Adipose tissue (tissue), 3 donors: ENCODE data around the gene RBMS3. TPM values are rescaled to one million over a fixed set of nuclear protein-coding genes. Genes with fewer than 3 reads are reported as not detected.

Experiments used
- H3K27ac ChIP-seq: one replicate; pipeline ENCODE4 v1.5.1; 2013; ENCODE audit warnings: low read depth, low read length
- WGBS, 3 donors: extraction: QIAGEN DNeasy Blood & Tissue Kit; methylation state at CpG; one replicate each; pipeline ENCODE4 v1.1.7; 2013; 5-methylcytosine and 5-hydroxymethylcytosine counted together
- polyA plus RNA-seq, 3 donors: library from polyadenylated mRNA; stranded (reverse); fragments of 200-250 nt; gene quantifications; one replicate each; pipeline ENCODE4 v1.2.3, GENCODE V29; 2013
- donor health status: healthy with polysubstance abuse.
- donor health status: Bipolar disorder and iron deficiency.
- donor health status: healthy.

RBMS3 gene
- polyA plus RNA-seq, 3 donors = 1.4 to 16.2 (median 10.2) TPM

DNA sequence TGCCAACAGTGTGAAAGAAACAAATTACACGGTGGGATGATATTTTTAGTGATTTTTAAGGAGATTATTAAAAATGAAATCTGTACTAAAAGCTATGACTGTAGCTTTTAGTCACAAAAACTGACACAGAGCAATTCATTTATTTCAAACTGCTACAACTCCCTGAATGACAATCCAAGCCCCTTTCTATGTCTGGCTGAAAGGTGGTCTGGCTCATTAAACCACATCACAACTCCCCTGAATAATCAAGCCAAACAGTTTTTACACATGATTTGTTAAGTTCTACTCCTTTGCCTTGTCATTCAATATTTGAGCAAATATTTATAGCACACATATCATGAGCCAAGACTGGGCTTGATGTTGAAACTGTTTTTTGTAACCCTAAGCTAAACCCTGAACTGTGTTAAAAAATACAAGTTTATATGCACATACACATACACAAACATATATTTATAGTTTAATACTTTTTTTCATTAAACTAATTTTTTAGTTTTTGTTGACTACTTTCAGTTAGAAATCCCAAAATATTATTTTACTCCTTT lies 125.5 kb downstream of the RBMS3 start:
- WGBS, 3 donors = 8 to 53% (median 45%) methylated on average over 1 of the region's 1 CpG

DNA sequence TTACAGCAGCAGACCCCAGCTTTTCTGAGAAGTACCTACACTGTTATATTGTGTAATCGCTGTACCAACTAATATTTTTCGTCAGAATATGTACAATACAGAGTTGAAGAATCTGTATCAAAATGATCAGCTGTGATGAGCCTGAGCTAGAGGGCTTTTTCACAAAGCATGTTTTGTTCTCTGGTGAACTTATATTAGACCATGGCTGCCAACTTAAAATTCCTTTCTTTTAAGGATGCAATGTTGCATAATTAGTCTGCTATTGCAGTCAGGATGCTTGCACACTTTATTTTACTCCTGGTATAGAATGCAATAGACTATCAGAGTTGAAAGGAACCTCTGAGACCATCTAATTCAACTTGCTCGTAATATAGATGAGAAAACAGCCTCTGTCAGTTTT lies 127.8 kb downstream of the RBMS3 start:
- WGBS, 3 donors = 78 to 91% (median 85%) methylated on average over 3 of the region's 3 CpGs
- no peak overlapping the region for H3K27ac ChIP-seq

More for the DNA sequence above, 125.5 kb downstream of the RBMS3 start:
- H3K27ac ChIP-seq = no peak overlapping the region

DNA sequence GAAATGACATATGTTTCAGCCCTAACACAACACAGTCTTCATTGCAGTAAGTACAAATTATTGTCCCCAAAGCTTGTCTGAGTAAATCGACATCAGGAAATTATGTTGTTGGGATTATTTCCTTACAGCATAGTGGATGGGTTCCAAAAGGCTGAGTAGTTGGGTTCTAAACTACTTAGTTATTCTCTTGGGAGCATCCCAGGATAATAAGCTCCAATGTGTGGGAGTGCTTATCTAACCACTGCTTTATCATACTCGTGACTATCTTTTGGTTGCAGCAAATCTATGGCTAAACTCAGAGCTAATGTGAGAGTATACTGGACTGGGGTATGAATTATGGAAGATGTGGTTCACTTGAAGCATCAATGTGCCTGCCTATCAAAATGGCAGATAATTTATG lies 128.5 kb downstream of the RBMS3 start:
- no peak overlapping the region for H3K27ac ChIP-seq
- 32 to 56% (median 44%) methylated on average over 2 of the region's 2 CpGs for WGBS, 3 donors

DNA sequence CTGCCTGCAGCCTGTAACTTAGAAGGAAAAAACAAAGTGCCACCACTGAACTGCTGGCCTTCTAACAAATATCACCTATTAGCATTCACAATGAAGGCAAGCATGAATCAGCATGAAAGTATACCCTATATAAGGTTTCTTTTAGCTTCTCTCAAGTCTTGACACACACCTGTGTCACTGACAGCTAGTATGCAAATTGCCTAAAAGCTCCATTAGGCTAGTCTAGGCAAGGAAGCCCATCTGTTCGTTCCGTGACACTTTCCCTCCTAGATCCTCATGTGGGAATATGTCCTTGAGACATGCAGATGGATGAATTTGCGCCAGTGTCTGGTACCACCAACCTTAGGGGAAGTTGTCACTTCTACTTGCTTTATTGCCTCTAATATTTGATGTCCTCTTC lies 129.3 kb downstream of the RBMS3 start:
- WGBS, 3 donors = 73 to 92% (median 87%) methylated on average over 3 of the region's 3 CpGs
- H3K27ac ChIP-seq = no peak overlapping the region

DNA sequence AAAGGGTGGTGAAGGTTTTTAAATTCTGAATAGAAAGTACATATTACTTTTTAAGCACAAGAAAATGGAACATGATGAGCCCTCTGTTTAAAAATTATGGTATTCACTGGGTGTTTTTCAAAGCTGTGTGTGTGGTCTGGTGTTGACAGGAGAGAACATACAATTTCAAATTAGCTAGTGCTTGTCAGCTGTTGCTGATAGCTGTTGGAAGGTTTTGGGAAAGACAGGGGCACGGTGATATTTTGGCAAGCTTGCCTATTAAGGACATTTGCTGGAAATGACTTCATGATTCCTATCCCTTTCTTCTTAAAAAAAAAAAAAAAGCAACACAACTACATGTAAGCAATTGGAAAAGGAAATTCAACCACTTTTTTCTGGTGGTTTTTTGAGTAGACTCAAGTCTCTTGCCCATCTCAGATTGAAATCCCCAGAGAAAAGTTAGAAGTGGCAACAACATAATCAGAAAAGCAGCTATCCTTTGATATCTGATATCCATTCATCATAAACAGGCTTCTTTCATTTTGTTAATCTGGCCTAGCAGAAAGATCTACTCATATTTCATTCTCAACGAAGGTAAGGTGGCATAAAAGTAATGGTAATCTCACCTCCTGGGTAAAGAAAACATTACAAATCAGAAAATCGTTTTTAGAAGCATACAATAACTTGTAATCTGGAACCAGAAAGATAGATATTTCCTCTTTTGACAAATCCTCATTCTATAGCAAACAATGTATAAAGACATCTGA lies 130.0 kb downstream of the RBMS3 start:
- WGBS, 3 donors = 39 to 57% (median 47%) methylated on average over 3 of the region's 3 CpGs
- H3K27ac ChIP-seq = no peak overlapping the region

DNA sequence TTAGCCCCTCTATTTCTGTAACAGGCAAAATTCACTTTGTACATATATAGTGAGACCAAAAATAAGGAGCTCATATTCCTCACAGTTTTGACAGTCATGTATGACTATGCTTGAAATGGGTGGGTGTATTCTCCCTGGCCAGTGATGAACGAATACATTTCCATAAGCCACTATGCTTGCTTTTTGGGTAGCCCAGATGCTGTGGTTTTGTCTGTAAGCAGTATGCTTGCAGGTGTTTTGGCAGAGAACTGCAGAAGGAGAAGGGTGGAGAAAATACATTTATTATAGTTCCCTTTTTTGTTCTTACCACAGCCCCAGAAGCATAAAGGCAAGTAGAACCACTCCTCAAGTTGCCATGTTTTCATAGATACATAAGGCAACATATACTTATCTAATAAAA lies 131.2 kb downstream of the RBMS3 start:
- 22 to 48% (median 25%) methylated on average over 1 of the region's 1 CpG for WGBS, 3 donors
- H3K27ac ChIP-seq = no peak overlapping the region

DNA sequence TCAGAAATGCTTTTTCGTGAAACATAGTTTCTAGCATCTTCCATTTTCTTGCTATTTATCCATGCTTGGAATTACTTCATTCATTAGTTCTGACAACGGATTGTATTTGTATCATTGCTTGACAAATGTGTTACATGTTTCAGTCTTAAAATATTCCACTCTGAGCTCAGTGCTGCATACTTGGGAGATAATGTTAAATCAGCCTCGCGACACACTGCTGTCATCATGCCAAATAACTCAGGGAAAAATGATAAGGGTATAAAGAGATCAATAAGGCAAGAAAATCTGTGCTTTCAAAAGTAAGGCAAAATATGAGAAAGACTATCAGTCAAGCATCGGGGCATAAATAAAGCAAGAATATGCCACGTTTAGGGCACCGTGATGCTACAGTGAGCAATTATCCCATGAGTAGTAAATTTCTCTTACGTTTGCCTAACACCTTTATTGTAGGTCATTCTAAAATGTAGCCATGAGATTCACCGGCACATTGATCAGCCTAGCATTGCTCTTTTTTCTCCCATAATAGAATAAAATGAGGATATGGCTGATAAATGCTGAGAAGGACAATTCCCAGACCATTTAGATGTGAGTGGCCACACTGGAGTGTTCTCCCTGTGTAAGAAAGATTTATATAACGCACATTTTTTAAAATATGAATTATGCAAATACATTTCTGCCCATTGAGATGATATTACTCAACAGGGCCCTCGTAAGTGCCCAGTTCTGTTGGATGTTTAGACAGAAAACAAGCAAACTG lies 133.8 kb downstream of the RBMS3 start:
- whole genome bisulfite sequencing, 3 donors = 58 to 80% (median 75%) methylated on average over 11 of the region's 11 CpGs

DNA sequence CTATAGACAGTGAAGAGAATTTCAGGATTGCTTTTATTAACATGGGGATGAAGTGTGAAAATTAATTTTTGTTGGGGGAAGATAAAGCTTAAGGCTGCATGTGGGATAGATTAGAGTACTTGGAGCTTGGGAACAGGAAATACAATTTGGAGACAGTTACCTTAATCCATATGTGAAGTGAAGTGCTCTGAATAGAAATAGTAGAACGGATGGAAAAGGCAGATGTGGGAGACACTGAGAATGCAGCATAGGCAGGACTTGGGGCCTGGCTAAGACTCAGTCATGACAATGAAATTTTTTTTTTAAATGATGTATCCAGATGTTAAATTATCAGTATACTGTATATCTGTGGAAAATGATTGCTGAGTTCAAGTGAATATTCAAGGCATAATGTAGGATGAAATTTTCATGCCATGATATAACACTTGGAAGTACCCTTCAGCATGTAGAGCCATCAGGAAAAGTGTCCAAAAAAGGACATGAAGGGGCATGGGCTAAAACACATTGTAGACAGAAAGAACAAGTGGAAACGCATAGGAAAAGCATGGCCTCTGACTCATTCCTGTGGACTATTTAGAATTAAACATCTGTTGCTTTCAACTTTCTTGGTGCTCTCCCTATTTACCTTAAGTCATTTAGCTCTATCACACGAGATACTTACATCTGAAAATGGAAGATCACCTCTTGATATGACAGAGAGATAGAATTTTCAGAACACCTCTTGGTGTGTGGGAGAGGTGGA lies 134.8 kb downstream of the RBMS3 start:
- no peak overlapping the region for H3K27ac ChIP-seq
- 62 to 88% (median 80%) methylated on average over 3 of the region's 3 CpGs for WGBS, 3 donors

More for the DNA sequence above, 133.8 kb downstream of the RBMS3 start:
- H3K27ac ChIP-seq = no peak overlapping the region

DNA sequence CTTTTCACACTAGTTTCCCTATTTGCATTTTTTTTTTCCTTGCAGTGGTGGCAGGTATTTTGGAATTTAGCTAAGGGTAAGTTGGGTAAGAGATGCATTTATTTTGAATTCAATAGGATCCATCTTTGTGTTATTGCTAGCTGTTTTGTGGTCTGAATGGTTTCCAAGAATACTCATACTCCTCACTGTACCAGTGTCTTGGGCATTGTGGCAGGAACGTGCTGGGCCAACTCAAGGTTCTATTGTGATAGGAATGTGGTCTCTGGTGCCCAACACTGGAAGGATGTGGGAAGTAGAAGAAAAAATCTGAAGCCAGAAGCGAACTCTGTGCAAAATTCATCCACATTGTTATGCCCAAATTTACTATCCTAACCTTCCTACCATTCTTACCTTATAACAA lies 135.6 kb downstream of the RBMS3 start:
- no peak overlapping the region for H3K27ac ChIP-seq
- WGBS, 3 donors = 61 to 76% (median 75%) methylated on average over 2 of the region's 2 CpGs

DNA sequence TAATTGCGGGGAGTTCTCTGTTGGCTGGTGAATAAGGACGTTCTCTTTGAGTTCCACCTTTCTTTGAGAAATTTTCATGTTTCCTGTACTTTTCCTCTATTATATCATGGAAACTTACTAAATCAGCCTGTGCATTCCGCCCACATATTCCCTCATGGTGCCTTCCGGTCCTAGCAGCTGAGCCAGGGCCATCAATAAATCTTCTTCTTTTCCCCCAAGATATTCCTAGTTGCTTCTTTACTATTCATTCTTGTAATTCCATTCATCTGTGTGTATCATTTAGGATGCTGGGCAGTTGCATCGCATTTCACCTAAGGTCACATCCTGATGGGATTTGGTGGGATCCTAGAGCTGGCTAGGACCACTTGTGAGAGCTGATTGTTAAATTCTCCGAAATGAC lies 139.2 kb downstream of the RBMS3 start:
- 67 to 85% (median 82%) methylated on average over 6 of the region's 6 CpGs for WGBS, 3 donors
- H3K27ac ChIP-seq = no peak overlapping the region

DNA sequence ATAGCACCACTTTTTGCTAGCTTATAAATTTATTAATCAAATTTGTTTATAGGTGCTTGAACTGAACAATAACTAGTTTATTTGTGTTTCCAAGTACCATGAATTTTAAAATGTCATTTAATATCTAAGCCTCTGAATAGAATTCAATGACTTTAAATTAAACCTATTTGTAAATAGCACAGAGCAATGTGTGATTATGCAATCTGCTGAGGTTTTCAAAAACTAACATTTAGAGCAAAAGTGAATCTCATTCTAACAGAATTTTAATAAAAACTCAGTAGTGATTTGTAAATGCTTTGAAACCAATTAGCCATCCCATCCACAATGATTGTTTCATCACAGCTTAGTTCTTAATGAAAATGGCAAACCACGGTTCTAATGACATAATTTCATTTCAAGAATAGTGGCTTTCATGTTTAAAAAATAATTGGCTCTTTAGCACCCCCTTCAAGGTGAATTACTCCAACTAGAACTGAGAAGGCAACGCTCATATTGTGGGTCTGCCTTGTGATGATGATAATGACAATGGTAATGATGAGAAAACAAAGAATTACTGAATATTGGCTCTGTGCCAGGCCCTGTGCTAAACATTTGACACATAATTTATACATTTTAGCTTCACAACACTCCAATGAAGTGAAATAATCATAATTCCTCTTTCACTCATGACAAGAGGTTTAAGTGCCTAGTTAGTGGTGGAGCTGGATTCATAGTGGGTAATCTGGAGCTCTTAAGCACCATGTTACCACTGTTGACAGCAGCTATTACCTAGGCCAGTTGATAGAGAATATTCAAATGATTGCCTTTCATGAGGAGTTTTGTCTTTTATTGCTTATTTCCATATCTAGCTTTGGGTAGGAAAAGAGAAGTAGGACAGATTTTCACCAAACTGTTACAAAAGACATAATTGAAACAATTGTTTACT lies 145.7 kb downstream of the RBMS3 start:
- WGBS, 3 donors = 84 to 89% (median 85%) methylated on average over 2 of the region's 2 CpGs
- H3K27ac ChIP-seq = no peak overlapping the region

DNA sequence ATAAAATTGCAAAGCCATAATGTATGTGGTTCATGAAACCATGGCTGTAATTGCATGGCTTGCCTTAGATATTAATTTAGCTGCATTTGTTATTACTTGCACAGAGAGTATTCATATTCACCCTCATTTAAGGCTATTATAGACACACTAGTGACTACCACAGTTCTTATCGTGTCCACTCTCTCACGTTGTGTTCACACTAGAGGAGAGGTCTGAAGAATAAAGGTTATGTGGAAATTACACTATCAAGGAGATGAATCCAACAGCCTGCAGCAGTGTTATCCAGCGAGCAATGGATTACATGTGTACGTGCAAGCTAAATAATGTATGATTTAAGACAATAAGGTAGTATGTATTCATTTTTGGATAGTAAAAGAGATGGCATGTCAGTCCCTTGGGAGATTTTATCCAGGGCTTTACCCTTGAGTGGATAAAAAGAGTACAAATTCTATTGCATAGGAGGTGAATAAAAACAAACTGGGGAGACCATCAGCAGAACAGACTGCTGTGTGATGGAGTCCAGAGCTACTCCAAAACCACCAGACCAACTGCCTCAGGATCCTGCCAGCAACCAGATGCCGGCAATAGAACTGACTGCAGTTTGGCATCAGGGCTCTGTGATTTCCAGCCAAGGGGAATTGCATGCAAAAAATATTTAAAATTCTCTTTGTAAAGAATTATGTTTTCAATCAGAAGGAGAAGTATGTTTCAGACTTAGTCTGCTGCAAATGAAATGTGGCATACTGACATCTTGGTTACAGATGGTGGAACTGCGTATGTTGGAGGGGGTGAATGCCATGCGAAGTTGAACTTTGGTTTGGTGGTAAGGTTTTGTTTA lies 146.6 kb downstream of the RBMS3 start:
- no peak overlapping the region for H3K27ac ChIP-seq
- WGBS, 3 donors = 82 to 90% (median 87%) methylated on average over 7 of the region's 7 CpGs

DNA sequence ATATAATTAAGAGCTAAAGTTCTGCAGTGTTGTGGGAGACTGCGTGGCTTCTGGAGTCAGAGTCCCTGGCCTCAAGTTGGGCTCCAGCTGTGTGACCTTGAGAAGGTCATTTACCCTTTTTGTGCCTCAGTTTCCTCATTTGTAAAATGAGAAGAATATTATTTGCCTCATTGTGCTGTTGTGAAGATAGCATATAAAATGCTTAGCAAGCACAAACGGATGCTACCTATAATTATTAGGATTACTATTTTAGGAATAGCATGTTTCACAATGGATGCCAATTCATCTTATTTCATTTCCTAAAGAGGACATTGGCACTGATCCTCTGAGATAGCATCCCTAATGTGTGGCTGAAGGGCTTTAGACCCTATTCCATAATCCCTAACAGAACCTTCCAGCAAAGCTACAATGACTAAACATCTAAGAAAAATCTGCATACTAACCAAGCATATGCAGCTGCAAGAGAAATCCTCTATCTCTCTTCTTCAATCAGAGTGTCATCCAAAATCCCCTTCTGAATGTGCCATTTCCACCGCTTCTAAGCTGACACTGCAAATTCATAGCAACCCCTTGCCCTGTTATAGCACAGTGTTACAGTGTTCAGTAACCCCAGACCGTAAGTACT lies 148.3 kb downstream of the RBMS3 start:
- 55 to 79% (median 68%) methylated on average over 4 of the region's 4 CpGs for WGBS, 3 donors
- no peak overlapping the region for H3K27ac ChIP-seq

DNA sequence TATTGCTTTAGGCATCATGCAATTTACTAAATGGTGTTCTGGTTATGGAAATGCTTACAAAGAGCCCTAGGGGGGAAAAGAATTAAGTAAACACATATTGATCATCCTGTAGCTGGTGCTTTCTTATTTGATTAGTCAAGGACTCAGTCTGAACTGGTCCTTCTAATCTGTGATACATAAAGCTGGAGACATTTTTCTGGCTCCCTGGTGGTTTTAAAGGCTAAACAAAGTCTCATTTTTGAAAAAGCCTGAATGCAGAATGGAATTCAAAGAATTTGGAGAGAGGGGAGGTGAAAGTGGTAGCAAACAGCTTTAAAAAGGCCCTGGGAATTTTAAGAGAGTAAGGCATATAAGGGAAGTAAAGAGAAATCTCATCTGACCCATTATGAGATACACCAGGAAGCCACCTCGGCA lies 149.7 kb downstream of the RBMS3 start:
- 14 to 47% (median 42%) methylated on average over 1 of the region's 1 CpG for WGBS, 3 donors
- H3K27ac ChIP-seq = no peak overlapping the region

DNA sequence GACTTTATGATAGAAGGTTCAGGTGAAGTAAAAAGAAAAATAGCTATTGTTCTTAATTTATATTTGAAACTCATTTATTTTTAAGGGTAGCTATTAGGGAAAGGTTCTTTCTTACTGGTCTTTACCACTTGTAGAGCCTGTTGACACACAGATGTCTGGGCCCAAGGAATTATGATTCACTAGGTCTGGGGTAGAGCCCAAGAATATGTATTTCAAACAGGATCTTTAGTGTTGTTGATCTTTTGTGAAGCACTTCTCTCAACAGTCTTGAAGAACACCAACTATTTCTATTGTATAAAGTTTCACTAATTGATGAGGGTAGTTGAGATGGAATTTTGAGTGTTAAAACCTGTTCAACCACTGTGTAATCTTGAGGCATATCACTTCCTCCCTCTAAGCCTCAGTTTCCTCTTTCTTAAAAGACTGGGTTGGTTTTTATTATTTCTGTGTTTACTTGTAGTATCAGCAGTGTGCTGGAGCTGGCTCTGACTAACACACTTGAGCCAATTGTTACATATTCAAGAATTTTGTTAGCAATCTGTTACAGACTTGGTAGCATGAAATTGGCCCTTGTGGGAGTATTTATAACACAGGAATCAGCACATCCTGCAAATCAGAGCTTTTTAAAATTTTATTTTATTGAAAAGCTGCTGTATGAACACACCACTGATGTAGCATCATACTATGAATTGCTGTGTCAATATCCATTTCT lies 155.9 kb downstream of the RBMS3 start:
- H3K27ac ChIP-seq = no peak overlapping the region

DNA sequence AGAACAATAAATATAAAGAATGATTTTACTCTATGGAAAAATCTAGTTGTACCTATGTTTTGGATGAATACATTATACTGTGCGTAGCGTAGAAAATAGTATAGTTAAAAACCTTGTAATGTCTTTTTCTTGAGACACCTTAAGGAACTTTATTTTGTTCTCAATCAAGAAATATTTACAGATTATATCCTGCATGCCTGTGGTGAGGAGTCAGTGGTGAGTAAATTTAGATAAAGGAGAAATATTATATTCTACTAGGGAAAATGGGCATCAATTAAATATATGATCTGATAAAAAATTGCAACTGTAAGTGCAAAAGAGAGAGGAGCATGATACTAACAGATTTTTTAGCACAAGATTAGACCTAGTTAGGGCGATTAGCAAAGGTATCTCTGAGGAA lies 157.7 kb downstream of the RBMS3 start:
- 83 to 92% (median 88%) methylated on average over 3 of the region's 3 CpGs for WGBS, 3 donors
- H3K27ac ChIP-seq = no peak overlapping the region
